GM18907 (cell line): Measurements from ENCODE around the gene LAMA2.
"Not testable (repeated sequence)": the region's sequence is repeated elsewhere in the genome, so short reads cannot be mapped to it uniquely, and the experiment has no call there.

Source experiments
- ATAC-seq: cut with Tn5 transposase; IDR thresholded peaks from one replicate; pipeline ENCODE4 v1.9.1; 2021; ENCODE audit warnings: mild to moderate bottlenecking, moderate library complexity; ENCODE audit not compliant: unreplicated experiment

Gene LAMA2

DNA sequence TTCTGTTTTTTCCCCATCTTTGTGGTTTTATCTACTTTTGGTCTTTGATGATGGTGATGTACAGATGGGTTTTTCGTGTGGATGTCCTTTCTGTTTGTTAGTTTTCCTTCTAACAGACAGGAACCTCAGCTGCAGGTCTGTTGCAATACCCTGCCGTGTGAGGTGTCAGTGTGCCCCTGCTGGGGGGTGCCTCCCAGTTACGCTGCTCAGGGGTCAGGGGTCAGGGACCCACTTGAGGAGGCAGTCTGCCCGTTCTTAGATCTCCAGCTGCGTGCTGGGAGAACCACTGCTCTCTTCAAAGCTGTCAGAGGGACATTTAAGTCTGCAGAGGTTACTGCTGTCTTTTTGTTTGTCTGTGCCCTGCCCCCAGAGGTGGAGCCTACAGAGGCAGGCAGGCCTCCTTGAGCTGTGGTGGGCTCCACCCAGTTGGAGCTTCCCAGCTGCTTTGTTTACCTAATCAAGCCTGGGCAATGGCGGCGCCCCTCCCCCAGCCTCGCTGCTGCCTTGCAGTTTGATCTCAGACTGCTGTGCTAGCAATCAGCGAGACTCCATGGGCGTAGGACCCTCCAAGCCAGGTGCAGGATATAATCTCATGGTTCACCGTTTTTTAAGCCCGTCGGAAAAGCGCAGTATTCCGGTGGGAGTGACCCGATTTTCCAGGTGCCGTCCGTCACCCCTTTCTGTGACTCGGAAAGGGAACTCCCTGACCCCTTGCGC is 289.5 kb downstream of the LAMA2 start:
- ATAC-seq = not testable (repeated sequence)

DNA sequence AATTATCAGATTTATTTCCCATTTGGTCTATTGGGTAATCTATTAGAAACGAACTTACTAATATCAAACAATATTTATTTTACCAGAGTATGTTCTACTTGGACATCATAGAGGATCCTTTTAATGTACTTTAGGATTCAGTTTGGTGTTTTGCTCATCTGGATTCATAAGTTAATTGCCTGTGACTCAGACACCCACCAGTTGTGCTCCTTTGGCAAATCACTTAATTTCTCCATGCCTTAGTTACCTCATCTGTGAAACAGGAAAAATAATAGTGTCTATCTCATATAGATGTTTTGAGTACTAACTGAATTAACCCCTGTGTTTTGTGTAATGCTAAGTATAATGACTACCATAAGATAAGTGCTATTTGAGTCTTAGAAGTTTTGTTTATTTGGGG is 292.1 kb downstream of the LAMA2 start:
- ATAC-seq = no peak

DNA sequence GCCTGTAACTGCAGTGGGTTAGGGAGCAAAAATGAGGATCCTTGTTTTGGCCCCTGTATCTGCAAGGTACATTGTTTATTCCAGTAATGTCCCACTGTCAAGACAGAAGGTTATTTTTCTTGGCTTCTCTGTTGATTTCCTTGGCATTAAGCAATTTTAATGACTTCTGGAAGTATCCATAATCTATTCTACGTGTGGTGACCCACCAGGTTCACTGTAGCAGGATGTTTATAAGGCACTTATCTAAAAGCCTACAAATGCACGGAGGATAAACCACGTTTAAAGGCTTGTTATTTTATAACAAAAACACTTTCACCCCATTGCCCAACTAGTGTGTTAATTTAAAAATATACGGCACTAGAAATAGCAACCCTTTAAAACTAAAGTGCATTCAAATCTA is 294.9 kb downstream of the LAMA2 start:
- no peak for ATAC-seq

DNA sequence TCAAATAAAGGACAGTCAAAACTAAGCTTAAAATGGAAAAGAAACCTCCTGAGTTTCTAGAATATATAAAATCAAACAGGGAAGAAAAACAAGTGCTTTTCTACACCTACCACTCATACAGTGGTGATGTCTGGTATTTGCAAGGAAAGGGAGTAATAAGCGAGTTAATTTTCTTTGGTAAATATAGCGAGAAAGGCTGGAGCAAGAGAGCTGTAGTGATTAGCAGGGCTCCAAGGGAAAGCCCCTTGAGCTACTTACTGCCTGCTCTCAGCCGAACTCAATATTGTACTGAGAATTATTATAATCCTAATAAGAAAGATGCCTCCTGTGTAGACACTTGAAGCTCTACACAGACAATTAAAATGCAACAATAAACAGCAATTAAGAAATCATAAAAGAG is 296.3 kb downstream of the LAMA2 start:
- ATAC-seq = no peak

DNA sequence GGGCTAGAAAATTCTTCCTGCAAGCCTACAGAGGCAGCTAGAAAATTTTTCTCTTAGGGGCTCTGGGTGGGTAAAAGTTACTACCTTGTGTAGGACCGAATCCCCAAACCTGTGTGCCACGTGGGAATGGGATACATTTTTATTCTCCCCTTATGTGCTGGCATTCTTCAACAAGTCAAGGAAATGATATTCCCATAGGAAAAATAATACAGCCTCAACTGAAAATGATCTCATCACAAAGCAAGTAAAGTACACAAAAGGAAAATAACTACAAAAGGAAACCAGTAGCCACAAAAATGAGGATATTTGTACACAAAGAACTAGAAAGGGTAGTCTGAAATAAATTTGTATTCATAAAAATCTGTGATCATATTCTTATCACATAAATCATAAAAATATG is 298.1 kb downstream of the LAMA2 start:
- no peak for ATAC-seq

DNA sequence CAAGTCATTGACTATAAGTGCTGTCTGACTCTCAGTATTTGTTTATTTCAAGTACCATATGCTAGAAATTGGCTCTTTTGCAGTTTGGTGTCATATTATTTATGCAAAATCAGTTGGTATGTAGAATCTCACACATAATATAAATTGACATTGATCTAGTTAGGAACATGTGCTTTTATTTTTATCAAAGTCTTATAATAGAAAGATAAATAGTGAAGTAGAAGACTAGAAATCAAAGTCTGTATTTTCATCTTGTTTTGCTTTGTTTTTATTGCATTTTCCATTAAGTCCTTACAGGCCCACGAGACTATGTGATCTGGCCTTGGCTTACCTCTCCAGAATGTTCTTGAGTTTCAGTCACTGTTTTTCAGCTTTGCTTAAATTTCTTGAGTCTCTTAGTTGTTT is 300.3 kb downstream of the LAMA2 start:
- ATAC-seq = no peak

DNA sequence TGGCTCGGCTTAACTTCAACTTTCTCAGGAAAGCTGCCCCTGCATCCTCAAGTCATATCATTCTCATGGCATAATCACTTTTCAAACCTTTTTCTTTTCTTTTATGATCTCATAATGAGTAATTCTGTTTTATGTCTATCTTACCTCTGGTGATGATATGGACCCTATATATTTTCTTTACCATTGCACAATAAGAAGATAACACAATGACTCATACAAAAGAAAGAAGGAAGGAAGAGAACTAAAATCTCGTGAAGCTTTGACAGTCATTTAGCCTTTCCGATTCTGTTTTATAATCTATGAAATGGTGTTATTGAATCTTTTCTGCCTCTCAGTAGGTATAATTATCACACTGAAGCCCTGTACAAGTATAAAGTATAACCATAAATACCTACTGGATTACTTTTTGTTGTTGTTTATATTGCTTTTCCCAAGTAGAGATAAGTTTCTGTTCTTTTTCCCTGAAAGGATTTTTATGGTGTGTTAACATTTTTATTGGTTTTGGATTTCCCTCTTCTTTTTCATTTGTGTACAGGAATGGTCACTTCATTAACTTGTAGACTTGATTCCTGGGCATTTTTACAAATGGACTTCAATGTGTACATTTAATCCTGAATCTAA is 300.9 kb downstream of the LAMA2 start:
- ATAC-seq = no peak

DNA sequence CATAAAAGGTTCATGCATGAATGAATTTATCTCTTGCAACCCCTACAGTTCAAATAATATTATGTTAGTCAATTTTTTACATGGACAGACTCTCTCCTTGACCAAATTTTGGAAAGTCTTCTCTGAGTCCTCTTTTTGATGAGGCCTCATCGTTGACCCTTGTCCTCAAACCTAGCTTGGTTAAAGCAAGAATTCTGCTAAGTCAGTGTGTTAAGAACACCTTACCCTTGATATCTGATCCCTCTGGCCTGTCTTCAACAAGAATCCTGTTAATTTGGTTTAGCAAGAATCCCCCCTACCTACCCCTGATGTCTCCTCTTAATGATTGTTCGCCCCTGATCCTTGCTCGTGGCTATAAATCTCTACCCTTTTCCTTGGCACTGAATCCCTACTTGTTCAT is 301.4 kb downstream of the LAMA2 start:
- ATAC-seq = no peak

DNA sequence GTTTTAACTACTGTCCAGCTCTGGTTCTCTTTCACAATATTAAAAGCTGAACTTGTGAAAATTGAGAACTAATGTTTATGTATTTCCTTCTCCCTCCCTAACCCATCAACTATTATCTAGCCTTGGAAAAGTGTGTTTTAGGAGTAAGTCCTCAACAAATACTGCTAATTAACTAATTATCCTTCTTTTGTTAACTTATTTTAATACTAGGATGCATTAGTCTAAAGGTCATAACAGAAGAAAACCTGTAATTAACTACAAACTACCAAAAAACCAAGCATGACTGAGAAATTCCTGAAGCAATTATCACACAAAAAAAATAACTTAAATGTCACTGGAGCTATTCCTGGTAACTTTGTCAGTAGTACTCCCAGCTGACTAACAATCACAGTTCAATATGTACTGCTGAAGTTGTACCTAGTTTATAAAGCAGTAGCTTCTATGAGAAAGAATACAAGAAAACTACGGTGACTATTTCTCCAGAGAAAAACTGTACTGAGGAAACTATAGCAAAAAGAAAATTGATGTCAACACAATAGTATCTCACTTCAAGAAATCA is 301.9 kb downstream of the LAMA2 start:
- ATAC-seq = no peak

DNA sequence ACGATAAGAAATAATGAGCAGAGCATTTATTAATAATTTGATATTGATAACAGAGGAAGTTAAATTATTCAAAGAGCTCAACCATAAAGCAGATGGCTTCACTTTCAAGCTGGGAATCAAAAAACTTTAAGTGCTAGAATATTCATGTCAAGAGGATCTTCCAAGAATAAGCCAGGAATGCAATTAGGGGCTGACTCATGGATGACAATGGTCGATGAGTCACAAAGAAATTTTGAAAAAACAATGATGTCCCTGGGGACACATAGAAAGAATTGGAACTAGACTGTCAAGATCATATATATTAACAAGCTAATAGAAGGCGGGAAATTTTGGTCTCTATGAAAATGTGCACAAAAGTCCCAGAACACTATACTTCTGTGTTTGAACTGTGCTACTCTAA is 304.1 kb downstream of the LAMA2 start:
- no peak for ATAC-seq

DNA sequence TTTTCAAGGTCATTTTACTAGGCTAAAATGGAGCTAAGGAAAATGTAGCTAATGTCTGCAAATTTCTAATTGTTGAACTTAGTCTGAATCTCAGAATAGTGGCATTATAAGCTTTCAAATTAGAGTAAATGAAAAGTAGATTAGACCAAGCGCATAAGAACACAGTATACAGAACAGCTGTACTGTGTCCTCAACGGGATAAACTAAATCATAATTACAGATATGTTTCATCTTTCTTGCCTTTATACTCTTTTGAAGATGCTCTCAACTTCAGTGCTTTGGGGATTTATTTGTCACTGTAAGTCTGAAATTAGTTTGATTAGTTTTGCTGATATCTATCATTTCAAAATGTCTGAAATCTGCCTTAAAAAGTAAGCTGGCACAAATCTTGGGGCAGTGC is 305.4 kb downstream of the LAMA2 start:
- no peak for ATAC-seq

DNA sequence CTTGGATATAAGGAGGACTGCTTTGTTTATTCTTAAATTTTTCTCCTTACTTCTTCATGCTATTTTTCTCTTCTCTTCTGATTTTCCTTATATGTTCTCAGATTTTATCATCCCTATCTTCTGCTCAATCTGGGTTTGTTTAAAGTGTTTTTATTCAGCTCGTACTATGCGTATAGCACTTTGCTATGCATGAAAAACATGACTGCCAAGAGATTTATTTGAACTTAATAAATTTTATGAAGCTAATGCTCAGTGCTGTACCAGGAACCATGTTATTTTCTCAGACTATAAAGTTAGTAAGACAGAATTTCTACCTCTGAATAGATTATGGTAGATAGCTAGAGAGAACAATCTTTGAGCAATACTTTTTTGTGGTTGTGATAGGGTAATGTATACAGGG is 305.9 kb downstream of the LAMA2 start:
- no peak for ATAC-seq

DNA sequence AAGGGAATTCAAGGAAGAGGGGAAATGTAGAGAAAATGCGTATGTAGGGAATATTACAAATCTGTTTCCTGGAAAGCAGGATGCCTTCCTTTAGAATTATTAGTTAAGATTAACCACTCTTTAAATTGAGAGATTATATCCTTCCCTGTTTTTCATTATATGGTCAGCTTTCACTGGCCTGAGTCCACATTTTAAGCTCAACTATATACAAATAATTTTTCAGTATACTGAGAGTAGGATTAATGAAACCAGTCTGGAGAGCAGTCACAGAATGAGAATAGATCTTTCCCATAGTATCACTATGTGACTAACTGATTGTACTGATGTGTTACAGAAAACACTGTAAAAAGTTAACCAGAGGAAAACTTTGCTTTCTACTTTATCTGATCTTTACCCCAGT is 306.3 kb downstream of the LAMA2 start:
- no peak for ATAC-seq

DNA sequence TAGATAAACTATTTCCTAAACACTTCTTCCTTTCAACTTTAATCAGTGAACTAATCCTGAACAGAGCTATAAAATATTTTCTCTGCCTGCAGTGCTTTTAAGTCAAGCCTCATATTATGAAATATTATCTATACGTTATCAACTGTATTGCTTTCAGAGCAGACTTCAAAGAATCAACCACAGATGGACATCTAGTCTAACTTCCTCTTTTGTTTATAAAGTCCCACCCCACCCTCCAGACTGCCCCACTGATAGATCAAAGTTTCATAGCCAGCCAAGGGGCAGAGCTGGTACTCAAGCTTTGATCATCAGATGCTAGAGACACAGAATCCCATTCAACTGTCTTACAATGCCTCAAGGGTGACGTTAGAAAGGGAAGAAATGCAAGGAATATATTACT is 308.3 kb downstream of the LAMA2 start:
- ATAC-seq = no peak

DNA sequence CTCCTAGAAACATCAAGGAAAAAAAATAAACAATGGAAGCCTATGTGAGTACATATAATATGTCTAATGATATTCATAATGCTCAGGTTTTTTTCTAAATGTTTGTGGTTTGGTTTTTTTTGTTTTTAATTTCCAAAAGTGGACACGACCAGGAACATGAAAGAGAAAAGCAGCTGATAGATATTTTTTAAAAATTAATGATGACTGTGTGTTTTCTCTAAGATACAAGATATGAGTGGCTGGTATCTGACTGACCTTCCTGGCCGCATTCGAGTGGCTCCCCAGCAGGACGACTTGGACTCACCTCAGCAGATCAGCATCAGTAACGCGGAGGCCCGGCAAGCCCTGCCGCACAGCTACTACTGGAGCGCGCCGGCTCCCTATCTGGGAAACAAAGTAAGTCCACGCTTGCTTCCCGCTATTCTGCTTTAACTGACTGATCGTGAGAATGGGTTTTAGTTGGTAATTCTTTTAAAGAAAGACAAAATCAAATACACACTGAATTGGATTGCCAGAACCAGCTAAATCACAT is 309.6 kb downstream of the LAMA2 start:
- ATAC-seq = no peak

DNA sequence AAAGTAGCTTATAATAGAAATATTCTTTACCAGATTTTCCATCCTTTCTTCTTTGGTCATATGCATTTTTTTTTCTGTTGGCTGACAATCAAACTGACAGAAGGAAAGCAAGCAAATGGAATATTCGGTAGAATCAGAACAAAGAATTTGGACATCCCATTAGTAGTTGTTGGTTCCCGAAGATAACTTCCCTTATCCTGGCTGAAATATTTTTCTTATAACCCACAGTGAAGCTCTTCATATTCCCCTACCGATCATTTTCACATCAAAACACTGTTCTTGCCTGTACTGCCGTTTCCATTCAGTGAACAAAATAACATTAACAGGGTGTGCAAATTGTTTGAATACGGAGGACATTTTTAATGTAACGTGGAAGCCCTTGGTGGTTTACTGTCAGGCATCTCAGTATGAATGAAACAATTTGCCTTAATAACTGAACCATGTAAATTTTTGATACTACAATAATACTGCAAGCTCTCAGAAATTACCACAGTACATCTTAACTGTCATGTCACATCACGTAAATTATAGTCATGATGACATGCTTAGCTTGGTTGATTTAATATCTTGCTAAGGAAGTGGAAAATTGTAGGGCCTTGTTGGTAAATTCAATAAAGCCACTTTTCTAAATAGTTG is 311.5 kb downstream of the LAMA2 start:
- ATAC-seq = no peak

DNA sequence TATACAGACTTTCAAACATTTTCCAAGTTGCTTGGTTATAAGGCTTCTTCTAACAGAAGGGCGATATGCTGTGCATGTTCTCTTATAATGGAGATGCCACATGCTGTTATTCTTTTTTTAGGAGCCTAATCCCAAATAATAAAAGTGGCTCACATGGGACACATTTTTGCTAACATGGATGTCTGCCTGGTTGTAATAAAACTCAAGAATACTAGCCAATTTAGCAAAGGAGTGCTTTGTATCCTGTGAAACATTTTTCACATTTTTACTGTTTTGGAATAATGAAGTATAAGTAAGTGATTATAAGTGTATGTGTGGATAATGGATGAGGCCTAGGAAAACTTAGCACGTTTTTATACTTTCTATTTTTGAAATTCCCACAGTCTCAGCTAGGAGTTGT is 312.2 kb downstream of the LAMA2 start:
- ATAC-seq = no peak

DNA sequence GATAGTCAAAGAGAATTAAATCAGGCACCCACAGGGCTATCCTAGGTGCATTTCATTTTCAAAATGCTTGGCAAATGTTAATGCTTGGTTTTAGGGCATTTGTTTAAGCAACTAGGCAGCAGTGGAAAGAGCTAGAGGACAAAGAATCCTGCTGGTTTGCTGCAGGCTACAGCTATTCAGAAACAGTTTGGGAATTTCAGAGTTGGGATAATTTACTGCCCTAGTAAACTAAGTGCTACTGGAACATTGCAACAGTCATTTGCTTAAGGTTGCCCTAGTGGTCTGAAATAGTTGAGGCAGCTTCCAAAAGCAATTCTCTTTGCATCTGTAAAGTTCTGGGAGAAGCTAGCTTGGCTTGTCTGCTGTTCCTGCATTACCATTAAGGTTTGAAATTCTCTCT is 312.7 kb downstream of the LAMA2 start:
- no peak for ATAC-seq

DNA sequence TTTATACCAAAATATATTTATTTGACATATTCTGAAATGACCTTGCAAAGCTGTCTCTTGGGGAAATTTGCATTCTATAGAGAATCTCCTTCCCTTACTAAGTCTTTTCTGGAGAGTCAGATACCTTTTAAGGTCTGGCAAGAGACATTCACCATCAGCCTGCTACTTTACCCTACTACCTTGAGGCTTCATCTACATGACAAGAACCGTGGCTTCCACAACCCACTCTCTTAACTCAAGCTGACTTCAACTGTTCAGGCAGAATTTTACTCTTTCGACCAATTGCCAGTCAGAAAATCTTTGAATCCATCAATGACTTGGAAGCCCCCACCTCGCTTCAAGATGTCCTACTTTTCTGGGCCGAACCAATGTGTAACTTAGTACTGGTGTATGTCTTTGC is 314.2 kb downstream of the LAMA2 start:
- no peak for ATAC-seq

DNA sequence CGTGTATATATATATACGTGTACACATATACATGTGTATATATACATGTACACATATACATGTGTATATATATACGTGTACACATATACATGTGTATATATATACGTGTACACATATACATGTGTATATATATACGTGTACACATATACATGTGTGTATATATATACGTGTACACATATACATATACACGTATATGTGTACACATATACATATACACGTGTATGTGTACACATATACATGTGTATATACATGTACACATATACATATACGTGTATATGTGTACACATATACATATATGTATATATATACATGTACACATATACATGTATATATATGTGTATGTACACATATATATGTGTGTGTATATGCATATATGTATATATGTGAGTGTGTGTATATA is 317.2 kb downstream of the LAMA2 start:
- no peak for ATAC-seq

DNA sequence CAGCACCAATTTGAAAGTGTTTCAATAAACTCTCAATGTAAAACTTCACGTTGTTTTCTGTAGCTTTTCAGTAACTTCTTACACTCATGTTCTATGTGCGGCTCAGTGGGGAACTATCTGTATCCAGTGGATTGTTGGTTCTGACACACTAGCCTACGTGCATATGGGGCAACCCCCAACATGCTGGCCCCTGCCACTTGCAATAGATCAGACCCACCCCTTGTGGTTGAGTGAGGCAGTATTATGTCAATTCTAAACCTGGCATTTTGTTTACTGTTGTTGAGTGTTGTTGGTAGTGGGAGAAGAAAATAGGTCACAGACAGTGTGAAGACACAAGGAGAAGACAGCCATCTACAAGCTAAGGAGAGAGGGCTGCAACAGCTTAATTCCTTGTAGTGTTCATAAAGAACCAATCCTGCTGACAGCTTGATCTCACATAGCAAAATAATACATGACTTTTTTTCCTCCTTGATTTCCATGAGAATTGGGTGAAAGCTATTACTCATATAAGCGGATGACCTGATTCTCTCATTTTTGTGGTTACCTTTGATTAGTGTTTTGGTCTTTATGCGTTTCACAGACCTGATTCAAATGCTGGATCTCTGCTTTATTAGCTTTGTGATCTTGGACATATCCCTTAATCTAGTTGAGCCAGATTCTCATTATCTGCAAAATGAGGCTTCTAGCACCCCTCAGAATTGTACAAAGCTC is 320.4 kb downstream of the LAMA2 start:
- ATAC-seq = no peak
